ENCODE measurements around the gene TRPM3.
A peak's percentile ranks its signal among the peaks of the same experiment; 100 is the strongest.

Gene TRPM3

GRCh38 chr9:70883963-70884793 lies 237.2 kb downstream of the TRPM3 start:
- no peak for DNase-seq

- no peak for DNase-seq
These were observed 238.4 kb downstream of the TRPM3 start for GRCh38 chr9:70883056-70883455.

GRCh38 chr9:70881333-70881732 lies 240.1 kb downstream of the TRPM3 start:
- no peak for DNase-seq

- DNase-seq, result no peak
These were observed 240.9 kb downstream of the TRPM3 start for GRCh38 chr9:70880535-70880934.

- no peak for DNase-seq
These were observed 242.8 kb downstream of the TRPM3 start for GRCh38 chr9:70878576-70878975.

- no peak for DNase-seq
These were observed 247.0 kb downstream of the TRPM3 start for GRCh38 chr9:70874451-70874850.

GRCh38 chr9:70873506-70873905 lies 247.9 kb downstream of the TRPM3 start:
- no peak for DNase-seq

- peak; percentile 56 for DNase-seq
These were observed 252.5 kb downstream of the TRPM3 start for GRCh38 chr9:70868661-70869652.

GRCh38 chr9:70868041-70868440 lies 253.4 kb downstream of the TRPM3 start:
- DNase-seq, result no peak

GRCh38 chr9:70865471-70865870 lies 255.9 kb downstream of the TRPM3 start:
- DNase-seq, result no peak

- no peak for DNase-seq
These were observed 259.6 kb downstream of the TRPM3 start for GRCh38 chr9:70861797-70862196.

GRCh38 chr9:70861376-70861775 lies 260.0 kb downstream of the TRPM3 start:
- DNase-seq, result no peak

GRCh38 chr9:70859694-70860093 lies 261.7 kb downstream of the TRPM3 start:
- DNase-seq, result no peak

GRCh38 chr9:70856411-70856810 lies 265.0 kb downstream of the TRPM3 start:
- no peak for DNase-seq

- no peak for DNase-seq
These were observed 268.6 kb downstream of the TRPM3 start for GRCh38 chr9:70852711-70853240.

- no peak for DNase-seq
These were observed 281.2 kb downstream of the TRPM3 start for GRCh38 chr9:70840266-70840665.

- no peak for DNase-seq
These were observed 286.1 kb downstream of the TRPM3 start for GRCh38 chr9:70835323-70835722.

GRCh38 chr9:70832492-70832891 lies 288.9 kb downstream of the TRPM3 start:
- no peak for DNase-seq

GRCh38 chr9:70830618-70831017 lies 290.8 kb downstream of the TRPM3 start:
- no peak for DNase-seq

GRCh38 chr9:70829591-70830265 lies 291.7 kb downstream of the TRPM3 start:
- no peak for DNase-seq

- no peak for DNase-seq
These were observed 294.9 kb downstream of the TRPM3 start for GRCh38 chr9:70826562-70826961.

- DNase-seq, result no peak
These were observed 298.1 kb downstream of the TRPM3 start for GRCh38 chr9:70823284-70823683.
